ENCODE data around the gene MSMP. TPM values are rescaled to one million over a fixed set of nuclear protein-coding genes. Genes with fewer than 3 reads are reported as not detected.

Gene MSMP
- total and polyA plus RNA-seq, 10 of the 15 experiments (the other 5 are each of a cell fraction or from before 2014, with no cell fraction given) = 0.33 to 2.4 (median 0.86) TPM; not detected in 4

GRCh38 chr9:35728041-35728971, 25.8 kb downstream of the MSMP start (continued):
- no peak for TF ChIP-seq CEBPB (IDR thresholded peaks at IDR 0.05; ENCODE audit: borderline replicate concordance in 1 of 2, low read depth in 2 of 2, low read length in 2 of 2)
- TF ChIP-seq FOXK2 (IDR thresholded peaks at IDR 0.05) = no peak
- TF ChIP-seq HDGF (IDR thresholded peaks at IDR 0.05) = peak; percentile 81; the same call in 1 of the 2 replicates
- TF ChIP-seq ELK1 (IDR thresholded peaks at IDR 0.05; ENCODE audit: low read depth, low read length) = peak; percentile 82; the same call in 1 of the 2 replicates
- peak; percentile 77 for TF ChIP-seq SP1 (IDR thresholded peaks at IDR 0.05; ENCODE audit: low read depth, low read length)
- TF ChIP-seq STAT3 (IDR thresholded peaks at IDR 0.05; ENCODE audit: low read depth, low read length) = no peak
- TF ChIP-seq EED (IDR thresholded peaks at IDR 0.05; ENCODE audit: low read depth) = peak; percentile 57
- peak; percentile 37; the same call in 1 of the 2 replicates for TF ChIP-seq MTA2 (IDR thresholded peaks at IDR 0.05; ENCODE audit: low read depth)
- TF ChIP-seq POLR2A (IDR thresholded peaks at IDR 0.05; ENCODE audit: low read depth, low read length) = peak; percentile 72
- no peak for TF ChIP-seq ZBED1 (IDR thresholded peaks at IDR 0.05; ENCODE audit: borderline replicate concordance)
- TF ChIP-seq PKNOX1 (IDR thresholded peaks at IDR 0.05) = peak; percentile 86
- TF ChIP-seq, protein P1, sequence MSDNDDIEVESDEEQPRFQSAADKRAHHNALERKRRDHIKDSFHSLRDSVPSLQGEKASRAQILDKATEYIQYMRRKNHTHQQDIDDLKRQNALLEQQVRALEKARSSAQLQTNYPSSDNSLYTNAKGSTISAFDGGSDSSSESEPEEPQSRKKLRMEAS (IDR thresholded peaks at IDR 0.05; ENCODE audit: low read depth, low read length) = peak; percentile 26; the same call in 1 of the 2 replicates
- 0 out of 2 replicates have a peak, but pooled peaks have one; percentile 2 for TF ChIP-seq ESRRA (IDR thresholded peaks at IDR 0.05; ENCODE audit: low read length)
- peak; percentile 49 for TF ChIP-seq TCF7 (IDR thresholded peaks at IDR 0.05; ENCODE audit: borderline replicate concordance)
- TF ChIP-seq ATF7 (IDR thresholded peaks at IDR 0.05; ENCODE audit: low read depth) = peak; percentile 26; the same call in 1 of the 2 replicates
- peak; percentile 45; the same call in 1 of the 2 replicates for TF ChIP-seq BCL11A (IDR thresholded peaks at IDR 0.05; ENCODE audit: low read depth, low read length)
- TF ChIP-seq SPI1 (IDR thresholded peaks at IDR 0.05; ENCODE audit: borderline replicate concordance, insufficient read depth, low read depth, low read length) = no peak
- TF ChIP-seq CREM (IDR thresholded peaks at IDR 0.05; ENCODE audit: low read depth) = peak; percentile 52; the same call in 1 of the 2 replicates
- TF ChIP-seq, protein P2, sequence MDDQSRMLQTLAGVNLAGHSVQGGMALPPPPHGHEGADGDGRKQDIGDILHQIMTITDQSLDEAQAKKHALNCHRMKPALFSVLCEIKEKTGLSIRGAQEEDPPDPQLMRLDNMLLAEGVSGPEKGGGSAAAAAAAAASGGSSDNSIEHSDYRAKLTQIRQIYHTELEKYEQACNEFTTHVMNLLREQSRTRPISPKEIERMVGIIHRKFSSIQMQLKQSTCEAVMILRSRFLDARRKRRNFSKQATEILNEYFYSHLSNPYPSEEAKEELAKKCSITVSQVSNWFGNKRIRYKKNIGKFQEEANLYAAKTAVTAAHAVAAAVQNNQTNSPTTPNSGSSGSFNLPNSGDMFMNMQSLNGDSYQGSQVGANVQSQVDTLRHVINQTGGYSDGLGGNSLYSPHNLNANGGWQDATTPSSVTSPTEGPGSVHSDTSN (IDR thresholded peaks at IDR 0.05; ENCODE audit: insufficient replicate concordance, low read depth, low read length) = peak; percentile 74
- TF ChIP-seq ZNF592 (IDR thresholded peaks at IDR 0.05) = no peak
- no peak for TF ChIP-seq MYB (IDR thresholded peaks at IDR 0.05; ENCODE audit: borderline replicate concordance, low read depth, low read length)
- TF ChIP-seq SMAD5 (IDR thresholded peaks at IDR 0.05; ENCODE audit: low read depth) = peak; percentile 26; the same call in 1 of the 2 replicates
- peak; percentile 65; the same call in 1 of the 2 replicates for TF ChIP-seq TAF1 (IDR thresholded peaks at IDR 0.05; ENCODE audit: borderline replicate concordance, low read depth, low read length)

Data from GM12878 (cell line).